ENCODE data around the gene ARHGEF19. TPM values are rescaled to one million over a fixed set of nuclear protein-coding genes. Genes with fewer than 3 reads are reported as not detected.

Gene ARHGEF19
- total and polyA plus RNA-seq, 2 of the 4 experiments (the other 2 are of a cell fraction) = 4.5 to 16.8 TPM

- TF ChIP-seq USF2 (IDR thresholded peaks at IDR 0.05; ENCODE audit: low read depth, low read length) (no peak), MXI1 (IDR thresholded peaks at IDR 0.05; ENCODE audit: borderline replicate concordance, low read depth, low read length) (no peak), POLR2A (IDR thresholded peaks at IDR 0.05; ENCODE audit: low read depth, low read length) (no peak), NFE2L2 (IDR thresholded peaks at IDR 0.05; ENCODE audit: low read depth, low read length) (no peak), FOS (IDR thresholded peaks at IDR 0.05; ENCODE audit: low read depth, low read length) (no peak)
These were observed 60.5 kb downstream of the ARHGEF19 start (continued) for GRCh38 chr1:16151995-16152384.
